Measurements from ENCODE around the gene LIPG.

DNA sequence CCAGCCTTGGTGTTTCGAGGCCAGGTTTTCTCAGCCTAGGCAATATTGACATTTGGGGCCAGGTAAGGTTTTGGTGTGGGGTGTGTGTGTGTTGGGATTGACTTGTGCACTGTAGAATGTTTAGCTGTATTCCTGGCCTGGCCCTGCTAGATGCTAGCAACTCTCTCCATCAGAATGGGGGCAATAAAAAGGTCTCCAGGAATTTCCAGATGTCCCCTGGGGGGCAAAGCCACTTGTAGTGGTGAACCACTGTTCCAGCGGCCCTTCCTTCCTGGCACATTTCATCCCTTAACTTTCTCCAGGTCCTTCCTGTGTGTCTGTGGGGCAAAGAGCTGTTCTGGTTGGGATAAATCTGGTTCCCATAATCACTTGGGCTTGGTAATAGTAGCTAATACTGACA lies 12.0 kb downstream of the LIPG start:
- no peak for TF ChIP-seq POLR2AphosphoS5 (IDR thresholded peaks at IDR 0.05)
- TF ChIP-seq, protein P1, sequence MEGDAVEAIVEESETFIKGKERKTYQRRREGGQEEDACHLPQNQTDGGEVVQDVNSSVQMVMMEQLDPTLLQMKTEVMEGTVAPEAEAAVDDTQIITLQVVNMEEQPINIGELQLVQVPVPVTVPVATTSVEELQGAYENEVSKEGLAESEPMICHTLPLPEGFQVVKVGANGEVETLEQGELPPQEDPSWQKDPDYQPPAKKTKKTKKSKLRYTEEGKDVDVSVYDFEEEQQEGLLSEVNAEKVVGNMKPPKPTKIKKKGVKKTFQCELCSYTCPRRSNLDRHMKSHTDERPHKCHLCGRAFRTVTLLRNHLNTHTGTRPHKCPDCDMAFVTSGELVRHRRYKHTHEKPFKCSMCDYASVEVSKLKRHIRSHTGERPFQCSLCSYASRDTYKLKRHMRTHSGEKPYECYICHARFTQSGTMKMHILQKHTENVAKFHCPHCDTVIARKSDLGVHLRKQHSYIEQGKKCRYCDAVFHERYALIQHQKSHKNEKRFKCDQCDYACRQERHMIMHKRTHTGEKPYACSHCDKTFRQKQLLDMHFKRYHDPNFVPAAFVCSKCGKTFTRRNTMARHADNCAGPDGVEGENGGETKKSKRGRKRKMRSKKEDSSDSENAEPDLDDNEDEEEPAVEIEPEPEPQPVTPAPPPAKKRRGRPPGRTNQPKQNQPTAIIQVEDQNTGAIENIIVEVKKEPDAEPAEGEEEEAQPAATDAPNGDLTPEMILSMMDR (IDR thresholded peaks at IDR 0.05 in 8 of 11, conservative IDR thresholded peaks at IDR 0.05 in 3 of 11) = no peak
